GM10248 (cell line): Measurements from ENCODE around the gene NR1H3.

Experiments used
- CTCF ChIA-PET: fragments of 300-600 bp; sonication (Branson Sonifier 250); formaldehyde crosslinking; extraction: SDS; loops from one replicate; lab custom pipeline; 2021; ENCODE audit warnings: antibody characterized with exemption; lab: Yijun Ruan, JAX
- POLR2A ChIA-PET: fragments of 350-650 bp; sonication (Branson Sonifier 250); formaldehyde crosslinking; extraction: SDS; loops from one replicate; lab custom pipeline; 2020; ENCODE audit warnings: antibody characterized with exemption; lab: Yijun Ruan, JAX
- DNase-seq: peaks from one replicate; pipeline ENCODE4 v3.0.0; 2012; ENCODE audit errors: extremely low spot score
- TF ChIP-seq, protein P1 (sequence below): IDR thresholded peaks from 2 replicates; pipeline ENCODE4 v1.5.1; 2012; ENCODE audit warnings: mild to moderate bottlenecking, low read depth; ENCODE audit errors: extremely low read depth, missing control alignments, control extremely low read depth

NR1H3 gene

DNA sequence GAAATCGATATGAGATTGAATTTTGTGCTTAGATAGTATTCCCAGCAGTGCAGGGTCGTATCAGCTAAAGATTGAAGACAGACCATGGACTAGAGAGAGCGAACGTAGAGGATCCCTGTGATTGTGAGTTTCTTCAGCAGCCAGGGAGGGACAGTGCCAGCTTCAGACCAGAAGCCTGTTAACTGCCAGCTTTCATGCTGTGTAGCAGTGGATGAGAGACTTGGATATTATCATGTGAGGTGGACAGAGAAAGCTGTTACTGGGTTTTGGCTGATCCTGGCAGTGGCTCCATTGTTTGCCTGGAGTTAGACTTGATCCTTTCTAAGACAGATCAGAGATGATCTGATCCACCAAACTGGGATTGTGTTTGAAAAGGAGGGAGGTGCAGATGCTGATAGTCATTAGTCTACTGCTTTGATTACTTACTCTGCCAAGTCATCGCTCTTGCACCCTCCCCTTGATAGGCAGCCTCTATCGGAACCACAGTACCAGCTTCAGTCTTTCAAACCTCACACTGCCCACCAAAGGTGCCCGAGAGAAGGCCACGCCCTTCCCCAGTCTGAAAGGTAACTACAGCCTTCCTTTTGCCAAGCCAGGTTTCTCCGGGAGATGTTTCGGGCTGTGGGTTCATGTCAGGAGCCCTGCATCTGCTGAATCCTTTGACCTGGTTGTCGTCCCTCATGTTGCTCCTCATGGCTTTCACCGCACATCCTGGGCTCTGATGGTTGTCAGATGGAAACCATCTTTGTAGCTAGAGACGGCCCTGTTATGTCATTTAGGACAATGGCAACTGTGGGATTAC lies 28.4 kb downstream of the NR1H3 start:
- TF ChIP-seq, protein P1, sequence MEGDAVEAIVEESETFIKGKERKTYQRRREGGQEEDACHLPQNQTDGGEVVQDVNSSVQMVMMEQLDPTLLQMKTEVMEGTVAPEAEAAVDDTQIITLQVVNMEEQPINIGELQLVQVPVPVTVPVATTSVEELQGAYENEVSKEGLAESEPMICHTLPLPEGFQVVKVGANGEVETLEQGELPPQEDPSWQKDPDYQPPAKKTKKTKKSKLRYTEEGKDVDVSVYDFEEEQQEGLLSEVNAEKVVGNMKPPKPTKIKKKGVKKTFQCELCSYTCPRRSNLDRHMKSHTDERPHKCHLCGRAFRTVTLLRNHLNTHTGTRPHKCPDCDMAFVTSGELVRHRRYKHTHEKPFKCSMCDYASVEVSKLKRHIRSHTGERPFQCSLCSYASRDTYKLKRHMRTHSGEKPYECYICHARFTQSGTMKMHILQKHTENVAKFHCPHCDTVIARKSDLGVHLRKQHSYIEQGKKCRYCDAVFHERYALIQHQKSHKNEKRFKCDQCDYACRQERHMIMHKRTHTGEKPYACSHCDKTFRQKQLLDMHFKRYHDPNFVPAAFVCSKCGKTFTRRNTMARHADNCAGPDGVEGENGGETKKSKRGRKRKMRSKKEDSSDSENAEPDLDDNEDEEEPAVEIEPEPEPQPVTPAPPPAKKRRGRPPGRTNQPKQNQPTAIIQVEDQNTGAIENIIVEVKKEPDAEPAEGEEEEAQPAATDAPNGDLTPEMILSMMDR = no peak
- no peak for DNase-seq
- ChIA-PET POLR2A (no interaction called here), CTCF (interaction anchor here (1.0 to 1.3 kb wide), 2 partner anchors 14 to 15 kb away, joined by 3 to 5 read pairs; no protein-coding TSS in a partner anchor)

DNA sequence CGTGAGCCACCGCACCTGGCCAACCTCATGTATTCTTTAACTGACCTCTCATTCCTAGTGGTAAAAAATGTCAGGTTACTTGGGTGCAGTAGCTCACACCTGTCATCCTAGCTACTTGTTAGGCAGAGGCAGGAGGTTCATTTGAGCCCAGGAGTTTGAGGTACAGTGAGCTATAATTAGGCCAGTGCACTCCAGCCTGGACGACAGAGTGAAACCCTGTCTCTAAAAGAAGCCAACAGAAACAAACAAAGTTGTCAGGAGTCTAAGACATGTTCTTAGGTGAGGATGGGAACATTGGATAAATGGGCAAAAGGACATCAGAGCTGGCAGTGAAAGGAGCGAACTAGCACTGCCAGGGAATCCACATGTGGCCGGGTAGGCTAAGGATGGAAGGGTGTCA lies 30.3 kb downstream of the NR1H3 start:
- ChIA-PET POLR2A (no interaction called here), CTCF (no interaction called here)
- no peak for DNase-seq
- TF ChIP-seq, protein P1 = no peak

DNA sequence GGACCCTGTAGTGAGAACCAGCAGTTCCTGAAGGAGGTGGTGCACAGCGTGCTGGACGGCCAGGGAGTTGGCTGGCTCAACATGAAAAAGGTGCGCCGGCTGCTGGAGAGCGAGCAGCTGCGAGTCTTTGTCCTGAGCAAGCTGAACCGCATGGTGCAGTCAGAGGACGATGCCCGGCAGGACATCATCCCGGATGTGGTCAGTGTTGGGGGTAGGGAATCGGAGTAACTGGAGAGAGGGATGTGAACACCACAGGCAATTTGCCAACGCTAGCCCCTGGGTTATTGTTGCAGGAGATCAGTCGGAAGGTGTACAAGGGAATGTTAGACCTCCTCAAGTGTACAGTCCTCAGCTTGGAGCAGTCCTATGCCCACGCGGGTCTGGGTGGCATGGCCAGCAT lies 32.1 kb downstream of the NR1H3 start:
- POLR2A ChIA-PET = no interaction called here
- no peak for DNase-seq
- TF ChIP-seq, protein P1 = no peak
- CTCF ChIA-PET = interaction anchor here (1.2 kb wide), 1 partner anchor 16 kb away, joined by 3 read pairs; no protein-coding TSS in a partner anchor

GRCh38 chr11:47295385-47295784 lies 37.6 kb downstream of the NR1H3 start:
- ChIA-PET POLR2A (no interaction called here), CTCF (interaction anchor here (0.7 to 1.1 kb wide), 3 partner anchors 15 to 26 kb away, joined by 3 to 4 read pairs (median 3); no protein-coding TSS in a partner anchor)
- DNase-seq = no peak
- TF ChIP-seq, protein P1 = no peak

DNA sequence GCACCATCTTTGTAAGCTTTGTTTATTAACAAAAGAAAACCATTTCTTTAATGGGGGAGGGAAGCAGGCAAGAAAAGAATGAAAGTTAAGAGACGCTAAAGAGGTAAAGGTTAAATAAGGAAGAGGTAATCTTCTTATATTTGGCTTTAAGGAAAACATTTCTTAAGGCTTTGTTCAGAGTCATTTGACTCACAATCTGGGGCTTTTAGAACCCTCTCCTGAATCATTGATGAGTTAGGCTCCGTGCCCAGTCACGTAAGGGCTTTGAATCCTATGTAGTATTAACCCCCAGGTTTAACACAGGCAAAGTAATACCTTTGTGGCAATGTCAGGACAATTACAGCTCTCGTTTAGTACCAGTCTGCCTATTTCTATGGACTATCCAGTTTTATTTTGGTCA lies 38.2 kb downstream of the NR1H3 start:
- ChIA-PET CTCF (interaction anchor here (0.7 to 1.1 kb wide), 2 partner anchors 22 to 25 kb away, joined by 3 to 4 read pairs; no protein-coding TSS in a partner anchor), POLR2A (no interaction called here)
- TF ChIP-seq, protein P1 = no peak
- no peak for DNase-seq

GRCh38 chr11:47299078-47299477 lies 41.3 kb downstream of the NR1H3 start:
- DNase-seq = no peak
- ChIA-PET CTCF (no interaction called here), POLR2A (no interaction called here)
- TF ChIP-seq, protein P1 = no peak
